IMR-90 (cell line): ENCODE data around the gene SOWAHD. TPM values are rescaled to one million over a fixed set of nuclear protein-coding genes. Genes with fewer than 3 reads are reported as not detected.
"Not testable (repeated sequence)": the region's sequence is repeated elsewhere in the genome, so short reads cannot be mapped to it uniquely, and the experiment has no call there.

ENCODE experiments used
- ATAC-seq: fragments of 200-7000 bp; cut with Tn5 transposase; 2 replicates; pipeline ENCODE4 v1.9.1; 2020; ENCODE audit warnings: low read depth, mild to moderate bottlenecking, moderate library complexity
- BruUV-seq: library from RNA; stranded (reverse); fragments of 400-500 nt; replicated peaks from 2 replicates; lab custom pipeline; 2021; lab: Mats Ljungman, UMichigan
- CTCF ChIA-PET: fragments of 300-600 bp; formaldehyde crosslinking; extraction: SDS; loops from one replicate; lab custom pipeline; 2021; ENCODE audit warnings: antibody characterized with exemption; lab: Yijun Ruan, JAX
- POLR2A ChIA-PET: fragments of 300-600 bp; sonication (Branson Sonifier 250); formaldehyde crosslinking; loops from one replicate; lab custom pipeline; 2022; ENCODE audit warnings: antibody characterized with exemption; ENCODE audit not compliant: unreplicated experiment; lab: Charles Lee
- DNase-seq: peaks from one replicate; pipeline ENCODE4 v3.0.0; 2013
- H2AFZ ChIP-seq: replicated peaks from 2 replicates; pipeline ENCODE3; 2013; ENCODE audit warnings: low read length, mild to moderate bottlenecking; ENCODE audit not compliant: poor library complexity
- H2AK5ac ChIP-seq: 2 replicates; pipeline ENCODE4 v1.6.1; 2013; ENCODE audit warnings: low read depth, low read length, inconsistent platforms
- H2AK9ac ChIP-seq: replicated peaks from 2 replicates; pipeline ENCODE3; 2013; ENCODE audit warnings: mild to moderate bottlenecking, low read depth, low read length, moderate library complexity; ENCODE audit not compliant: poor library complexity
- H2BK120ac ChIP-seq: 2 replicates; pipeline ENCODE4 v1.6.1; 2013; ENCODE audit warnings: low read depth, low read length, inconsistent platforms
- H2BK15ac ChIP-seq: 3 replicates; pipeline ENCODE4 v1.6.1; 2013; ENCODE audit warnings: low read depth, low read length, inconsistent platforms
- H2BK20ac ChIP-seq: 2 replicates; pipeline ENCODE4 v1.6.1; 2013; ENCODE audit warnings: low read depth, mild to moderate bottlenecking, inconsistent platforms, low read length, moderate library complexity
- H2BK5ac ChIP-seq: 2 replicates; pipeline ENCODE4 v1.6.1; 2013; ENCODE audit warnings: mild to moderate bottlenecking, low read depth, low read length, inconsistent platforms; ENCODE audit not compliant: poor library complexity, severe bottlenecking
- H3K14ac ChIP-seq: replicated peaks from 2 replicates; pipeline ENCODE4 v1.6.1; 2013; ENCODE audit warnings: low read depth, low read length, inconsistent platforms
- H3K18ac ChIP-seq: 2 replicates; pipeline ENCODE4 v1.6.1; 2013; ENCODE audit warnings: low read depth, low read length, control low read depth
- H3K23ac ChIP-seq: 2 replicates; pipeline ENCODE4 v1.6.1; 2013; ENCODE audit warnings: low read depth, low read length, inconsistent platforms
- H3K27ac ChIP-seq: 2 replicates; pipeline ENCODE4 v1.5.1; 2013; ENCODE audit warnings: mild to moderate bottlenecking, control low read depth, low read length; ENCODE audit not compliant: insufficient read depth
- H3K27me3 ChIP-seq: 2 replicates; pipeline ENCODE4 v1.6.1; 2013; ENCODE audit warnings: low read length; ENCODE audit not compliant: control insufficient read depth, insufficient read depth
- H3K36me3 ChIP-seq: 2 replicates; pipeline ENCODE4 v1.6.1; 2013; ENCODE audit warnings: low read length, mixed read lengths; ENCODE audit not compliant: control insufficient read depth, insufficient read depth
- H3K4ac ChIP-seq: 2 replicates; pipeline ENCODE4 v1.6.1; 2013; ENCODE audit warnings: low read depth, low read length, inconsistent platforms
- H3K4me1 ChIP-seq: 2 replicates; pipeline ENCODE4 v1.6.1; 2013; ENCODE audit warnings: low read length, mixed read lengths; ENCODE audit not compliant: control insufficient read depth, insufficient read depth
- H3K4me2 ChIP-seq: 2 replicates; pipeline ENCODE4 v1.6.1; 2013; ENCODE audit warnings: low read depth, mild to moderate bottlenecking, control low read depth, low read length, moderate library complexity
- H3K4me3 ChIP-seq: 2 replicates; pipeline ENCODE4 v1.5.1; 2013; ENCODE audit warnings: low read depth, mild to moderate bottlenecking, control low read depth, low read length, moderate library complexity; ENCODE audit not compliant: insufficient read depth
- H3K56ac ChIP-seq: 2 replicates; pipeline ENCODE4 v1.6.1; 2013; ENCODE audit warnings: low read length, inconsistent platforms; ENCODE audit not compliant: insufficient read depth; ENCODE audit errors: extremely low read depth
- H3K79me1 ChIP-seq, 2 experiments: 2 replicates each; pipeline ENCODE4 v1.6.1; 2013; ENCODE audit warnings: low read length in 2 of 2, inconsistent platforms in 1 of 2, low read depth in 1 of 2
- H3K9ac ChIP-seq: 2 replicates; pipeline ENCODE4 v1.6.1; 2013; ENCODE audit warnings: low read depth, low read length, control low read depth
- H3K9me1 ChIP-seq: 2 replicates; pipeline ENCODE4 v1.6.1; 2013; ENCODE audit warnings: low read length, inconsistent platforms; ENCODE audit not compliant: insufficient read depth
- H3K9me3 ChIP-seq: 2 replicates; pipeline ENCODE4 v1.6.1; 2013; ENCODE audit warnings: low read length; ENCODE audit not compliant: control insufficient read depth, insufficient read depth
- H4K20me1 ChIP-seq: 2 replicates; pipeline ENCODE4 v1.6.1; 2013; ENCODE audit warnings: low read length, inconsistent platforms; ENCODE audit not compliant: insufficient read depth
- H4K5ac ChIP-seq: 2 replicates; pipeline ENCODE4 v1.6.1; 2013; ENCODE audit warnings: mild to moderate bottlenecking, low read depth, low read length, control low read depth
- H4K8ac ChIP-seq, 2 experiments: 2 replicates each; pipeline ENCODE4 v1.6.1; 2013; ENCODE audit warnings: low read depth in 2 of 2, low read length in 2 of 2, control low read depth in 1 of 2, inconsistent platforms in 1 of 2
- H4K91ac ChIP-seq: 2 replicates; pipeline ENCODE4 v1.6.1; 2013; ENCODE audit warnings: low read depth, low read length, inconsistent platforms; ENCODE audit not compliant: insufficient read depth
- NFE2L2 ChIP-seq: fragments of 150-350 bp; IDR thresholded peaks from 2 replicates; pipeline ENCODE4 v1.6.1; 2016; ENCODE audit warnings: low read depth, mild to moderate bottlenecking, low read length
- USF2 ChIP-seq: fragments of 150-350 bp; IDR thresholded peaks from 2 replicates; pipeline ENCODE4 v1.6.1; 2017; ENCODE audit warnings: mild to moderate bottlenecking, antibody characterized with exemption, low read length, low read depth
- WGBS, 2 experiments: methylation state at CpG; one replicate each; pipeline versions ENCODE4 v1.1.5 to v1.1.7; 2013; ENCODE audit warnings: missing lambda C conversion rate in 2 of 2; ENCODE audit not compliant: insufficient read length in 1 of 2; ENCODE audit errors: extremely low coverage in 2 of 2; 5-methylcytosine and 5-hydroxymethylcytosine counted together
- dilution Hi-C: fragments of 300-500 bp; cut with HindIII; formaldehyde crosslinking; loops from one replicate; pipeline ENCODE4 v1.14.3; 2018; ENCODE audit warnings: low sequenced_read_pairs; ENCODE audit not compliant: unreplicated experiment
- in situ Hi-C: fragments of 300-500 bp; cut with MboI; formaldehyde crosslinking; loops from 3 replicates; pipeline ENCODE4 v1.14.3; 2019; ENCODE audit warnings: low sequenced_read_pairs, inconsistent platforms, mixed read lengths
- intact Hi-C: fragments of 100-400 bp; cut with micrococcal nuclease; formaldehyde crosslinking; loops from 2 replicates; pipeline ENCODE4 v1.10.0; 2022
- polyA plus RNA-seq, 3 experiments: library from polyadenylated mRNA; depleted of rRNA; stranded (reverse); fragments of >200 nt; gene quantifications; 2 replicates each; pipeline ENCODE4 v1.2.3, GENCODE V29; 2012; ENCODE audit warnings: low replicate concordance in 1 of 3
- total RNA-seq: library from RNA; depleted of rRNA; stranded (reverse); fragments of >200 nt; gene quantifications from 2 replicates; pipeline ENCODE4 v1.2.3, GENCODE V29; 2012

Gene SOWAHD
- total and polyA plus RNA-seq, 2 of the 4 experiments (the other 2 are of a cell fraction), result 0.17 to 0.18 TPM

GRCh38 chrX:119802546-119802945, 44.2 kb downstream of the SOWAHD start:
- Histone ChIP-seq H3K36me3 (no peaks in the 10 kb centered on the region), H2BK15ac (no peak overlapping the region), H3K18ac (no peak overlapping the region), H4K5ac (no peak overlapping the region), H3K9ac (no peak overlapping the region), H2BK20ac (no peak overlapping the region), H3K4ac (no peak overlapping the region), H4K91ac (no peak overlapping the region), H2BK120ac (no peak overlapping the region), H3K56ac (no peak overlapping the region), H3K4me3 (no peak overlapping the region), H3K9me1 (no peaks in the 10 kb centered on the region), H2AFZ (no peak overlapping the region), H3K27ac (no peak overlapping the region), H3K14ac (no peak overlapping the region), H3K9me3 (no peaks in the 10 kb centered on the region), H2AK9ac (no peak overlapping the region), H3K27me3 (no peaks in the 10 kb centered on the region), H4K20me1 (no peaks in the 10 kb centered on the region), H3K4me2 (no peak overlapping the region), H3K4me1 (no peaks in the 10 kb centered on the region), H3K23ac (no peak overlapping the region), H2BK5ac (no peak overlapping the region), H4K8ac (no peak overlapping the region), H3K79me1 (no peaks in the 10 kb centered on the region), H2AK5ac (no peak overlapping the region)
- no CpG with 5 or more reads among the region's 8 CpGs for WGBS, 2 experiments
- dilution Hi-C loops, result no loop called here
- POLR2A ChIA-PET, result interaction anchor here (0.8 kb wide), 1 partner anchor 11 kb away, joined by 6 read pairs; the partner anchor contains the start of gene RPL39
- no TSS peak for BruUV-seq
- intact Hi-C loops, result no loop called here
- CTCF ChIA-PET, result no interaction called here
- no peak for TF ChIP-seq NFE2L2
- no peak for TF ChIP-seq USF2
- in situ Hi-C loops, result no loop called here
- no peak for DNase-seq
- ATAC-seq, result no peak

GRCh38 chrX:119808461-119808860, 50.1 kb downstream of the SOWAHD start:
- H4K8ac ChIP-seq, dilution Hi-C loops, H2BK120ac ChIP-seq, H2BK20ac ChIP-seq, H3K9me1 ChIP-seq, H2BK15ac ChIP-seq, H3K18ac ChIP-seq, H4K91ac ChIP-seq, H3K27me3 ChIP-seq, H2AFZ ChIP-seq, H3K79me1 ChIP-seq, H3K4me1 ChIP-seq, H3K4me2 ChIP-seq, H3K36me3 ChIP-seq, H3K4me3 ChIP-seq, H3K14ac ChIP-seq, H3K23ac ChIP-seq, CTCF ChIA-PET, H3K9me3 ChIP-seq, in situ Hi-C loops, intact Hi-C loops, BruUV-seq, H3K9ac ChIP-seq, H3K27ac ChIP-seq, H2AK5ac ChIP-seq, H3K4ac ChIP-seq, H3K56ac ChIP-seq, H2BK5ac ChIP-seq, H4K5ac ChIP-seq, ATAC-seq, DNase-seq, H4K20me1 ChIP-seq, POLR2A ChIA-PET, H2AK9ac ChIP-seq: not testable (repeated sequence)
- no CpG with 5 or more reads among the region's 4 CpGs for WGBS, 2 experiments
